H1 (cell line): ENCODE data around the gene LY6G6F. TPM values are rescaled to one million over a fixed set of nuclear protein-coding genes. Genes with fewer than 3 reads are reported as not detected.

Source experiments
- CTCF ChIA-PET: fragments of 300-600 bp; sonication (Branson Sonifier 250); formaldehyde crosslinking; loops from one replicate; lab custom pipeline; 2021; ENCODE audit not compliant: partially characterized antibody; lab: Charles Lee
- POLR2A ChIA-PET: fragments of 300-600 bp; sonication (Branson Sonifier 250); formaldehyde crosslinking; loops from one replicate; lab custom pipeline; 2021; ENCODE audit warnings: inconsistent platforms; ENCODE audit not compliant: partially characterized antibody; lab: Charles Lee
- DNase-seq, 2 experiments: peaks; one replicate each; pipeline versions ENCODE4 v3.0.0 to v3.0.0-alpha.2; 2010 to 2022; ENCODE audit warnings: low spot score in 2 of 2, low read depth in 1 of 2, mixed read lengths in 1 of 2
- FAIRE-seq: peaks from 2 replicates; lab custom pipeline; 2011; peaks lifted over from hg19 to GRCh38; lab: Jason Lieb, UNC
- H2AFZ ChIP-seq: 2 replicates; pipeline ENCODE4 v1.8.1; 2012; ENCODE audit warnings: low read length, inconsistent platforms
- H2AK5ac ChIP-seq: 2 replicates; pipeline ENCODE4 v1.6.1; 2013; ENCODE audit warnings: low read depth, low read length
- H2BK120ac ChIP-seq: replicated peaks from 2 replicates; pipeline ENCODE3; 2013; ENCODE audit warnings: low read depth, low read length, inconsistent platforms
- H2BK12ac ChIP-seq: 2 replicates; pipeline ENCODE4 v1.6.1; 2013; ENCODE audit warnings: low read depth, low read length
- H2BK15ac ChIP-seq: 2 replicates; pipeline ENCODE4 v1.6.1; 2013; ENCODE audit warnings: low read length
- H2BK20ac ChIP-seq: 2 replicates; pipeline ENCODE4 v1.6.1; 2013; ENCODE audit warnings: low read length
- H2BK5ac ChIP-seq: 2 replicates; pipeline ENCODE4 v1.6.1; 2013; ENCODE audit warnings: low read depth, low read length
- H3K14ac ChIP-seq: 2 replicates; pipeline ENCODE4 v1.6.1; 2013; ENCODE audit warnings: inconsistent platforms; ENCODE audit not compliant: insufficient read length
- H3K18ac ChIP-seq: 2 replicates; pipeline ENCODE4 v1.6.1; 2013; ENCODE audit warnings: low read length; ENCODE audit errors: extremely low read depth
- H3K23ac ChIP-seq: 2 replicates; pipeline ENCODE4 v1.6.1; 2013; ENCODE audit warnings: inconsistent platforms; ENCODE audit not compliant: insufficient read length
- H3K23me2 ChIP-seq: 2 replicates; pipeline ENCODE4 v1.6.1; 2013; ENCODE audit warnings: low read depth, low read length
- H3K27ac ChIP-seq: 2 replicates; pipeline ENCODE4 v1.6.1; 2011; ENCODE audit warnings: low read depth, low read length, inconsistent platforms
- H3K27me3 ChIP-seq, 4 experiments: replicated peaks in 1 of 4; 1 replicate in 1 of 4; 2 replicates in 3 of 4; pipeline versions ENCODE4 v1.6.1 to v1.8.1; 2011 to 2013; ENCODE audit warnings: low read length in 3 of 4, mild to moderate bottlenecking in 3 of 4, inconsistent platforms in 2 of 4, mixed read lengths in 2 of 4, moderate library complexity in 1 of 4; ENCODE audit not compliant: control insufficient read depth in 3 of 4, insufficient read depth in 3 of 4; ENCODE audit errors: extremely low read depth in 1 of 4
- H3K36me3 ChIP-seq, 4 experiments: 2 replicates each; pipeline versions ENCODE4 v1.6.1 to v1.8.1; 2011 to 2013; ENCODE audit warnings: mild to moderate bottlenecking in 4 of 4, low read length in 3 of 4, moderate library complexity in 2 of 4, control low read depth in 1 of 4, inconsistent platforms in 1 of 4; ENCODE audit not compliant: insufficient read depth in 4 of 4, control insufficient read depth in 2 of 4
- H3K4ac ChIP-seq: replicated peaks from 2 replicates; pipeline ENCODE3; 2013; ENCODE audit warnings: low read length, low read depth, mixed read lengths, inconsistent platforms; ENCODE audit not compliant: insufficient read length
- H3K4me1 ChIP-seq, 4 experiments: replicated peaks in 1 of 4; 1 replicate in 1 of 4; 2 replicates in 3 of 4; pipeline versions ENCODE4 v1.6.1 to v1.8.1; 2011 to 2013; ENCODE audit warnings: low read length in 3 of 4, inconsistent platforms in 2 of 4, mixed read lengths in 1 of 4; ENCODE audit not compliant: insufficient read depth in 4 of 4, control insufficient read depth in 3 of 4
- H3K4me2 ChIP-seq, 2 experiments: 2 replicates each; pipeline versions ENCODE4 v1.6.1 to v1.8.1; 2011 to 2013; ENCODE audit warnings: low read depth in 2 of 2, low read length in 2 of 2, control low read depth in 1 of 2, inconsistent platforms in 1 of 2, mild to moderate bottlenecking in 1 of 2; ENCODE audit not compliant: insufficient read depth in 1 of 2
- H3K4me3 ChIP-seq, 4 experiments: fragments of 200-600, 300-600 bp in 1 of 4; sonication (generic), shearing (Covaris generic), sonication (Bioruptor Twin) in 1 of 4; 2 replicates each; pipeline versions ENCODE4 v1.5.1 to v1.8.1; 2011 to 2016; ENCODE audit warnings: low read length in 4 of 4, low read depth in 3 of 4, control low read depth in 2 of 4, inconsistent platforms in 2 of 4, mild to moderate bottlenecking in 2 of 4, mixed read lengths in 1 of 4, moderate library complexity in 1 of 4; ENCODE audit not compliant: insufficient read depth in 2 of 4; ENCODE audit errors: extremely low read depth in 1 of 4
- H3K56ac ChIP-seq: replicated peaks from 2 replicates; pipeline ENCODE3; 2013; ENCODE audit warnings: low read depth, mild to moderate bottlenecking, mixed read lengths, low read length, inconsistent platforms; ENCODE audit not compliant: insufficient read length
- H3K79me1 ChIP-seq: 2 replicates; pipeline ENCODE4 v1.6.1; 2013; ENCODE audit warnings: low read depth, low read length, control low read depth
- H3K79me2 ChIP-seq, 2 experiments: 2 replicates each; pipeline versions ENCODE4 v1.6.1 to v1.8.1; 2012 to 2013; ENCODE audit warnings: low read length in 2 of 2, mild to moderate bottlenecking in 2 of 2, inconsistent platforms in 1 of 2; ENCODE audit not compliant: insufficient read depth in 2 of 2, control insufficient read depth in 1 of 2
- H3K9ac ChIP-seq, 4 experiments: replicated peaks in 1 of 4; 1 replicate in 1 of 4; 2 replicates in 3 of 4; pipeline versions ENCODE4 v1.6.1 to v1.8.1; 2011 to 2013; ENCODE audit warnings: low read depth in 3 of 4, low read length in 3 of 4, control low read depth in 2 of 4, mild to moderate bottlenecking in 2 of 4, moderate library complexity in 2 of 4, inconsistent platforms in 1 of 4; ENCODE audit errors: extremely low read depth in 1 of 4
- H3K9me3 ChIP-seq, 2 experiments: 2 replicates each; pipeline versions ENCODE4 v1.6.1 to v1.8.1; 2012 to 2013; ENCODE audit warnings: mild to moderate bottlenecking in 2 of 2, moderate library complexity in 2 of 2, control low read depth in 1 of 2, inconsistent platforms in 1 of 2, low read depth in 1 of 2, low read length in 1 of 2, mixed read lengths in 1 of 2; ENCODE audit not compliant: insufficient read depth in 2 of 2
- H4K20me1 ChIP-seq, 2 experiments: replicated peaks in 1 of 2; 2 replicates each; pipeline versions ENCODE3 to v1.8.1; 2011 to 2013; ENCODE audit warnings: inconsistent platforms in 2 of 2, low read length in 2 of 2, mild to moderate bottlenecking in 1 of 2; ENCODE audit not compliant: insufficient read depth in 2 of 2, control insufficient read depth in 1 of 2
- H4K5ac ChIP-seq: 2 replicates; pipeline ENCODE4 v1.6.1; 2013; ENCODE audit warnings: low read length, low read depth, mixed read lengths, inconsistent platforms; ENCODE audit not compliant: insufficient read length
- H4K8ac ChIP-seq: 2 replicates; pipeline ENCODE4 v1.8.0; 2013; ENCODE audit warnings: mild to moderate bottlenecking, moderate library complexity, low read length, inconsistent platforms; ENCODE audit not compliant: insufficient read depth; ENCODE audit errors: extremely low read depth
- H4K91ac ChIP-seq: replicated peaks from 2 replicates; pipeline ENCODE3; 2013; ENCODE audit warnings: low read length, mixed read lengths, inconsistent platforms; ENCODE audit not compliant: insufficient read length
- ATF2 ChIP-seq: IDR thresholded peaks from 2 replicates; pipeline ENCODE4 v1.6.1; 2012; ENCODE audit warnings: low read length, inconsistent platforms
- BACH1 ChIP-seq: IDR thresholded peaks from 2 replicates; pipeline ENCODE4 v1.6.1; 2012; ENCODE audit warnings: low read length, improper control_type of control experiment
- BRCA1 ChIP-seq: IDR thresholded peaks from 2 replicates; pipeline ENCODE4 v1.6.1; 2012; ENCODE audit warnings: low read depth, low read length, improper control_type of control experiment
- CBX8 ChIP-seq: fragments of 300-800, 300-1000 bp; sonication (generic); IDR thresholded peaks from 2 replicates; pipeline ENCODE4 v1.7.1; 2016; ENCODE audit warnings: low read depth, low read length, borderline replicate concordance
- GTF2F1 ChIP-seq: IDR thresholded peaks from 2 replicates; pipeline ENCODE4 v1.6.1; 2012; ENCODE audit warnings: low read depth, low read length, improper control_type of control experiment, borderline replicate concordance
- POLR2A ChIP-seq, 2 experiments: IDR thresholded peaks; 1 replicate in 1 of 2; 2 replicates in 1 of 2; pipeline ENCODE4 v1.6.1; 2011; ENCODE audit warnings: low read depth in 2 of 2, low read length in 2 of 2, mild to moderate bottlenecking in 2 of 2; ENCODE audit errors: control extremely low read depth in 1 of 2
- SRF ChIP-seq: IDR thresholded peaks from 2 replicates; pipeline ENCODE4 v1.6.1; 2011; ENCODE audit warnings: mild to moderate bottlenecking, low read depth, low read length, moderate library complexity
- WGBS, 2 experiments: shearing (Covaris generic) in 1 of 2; methylation state at CpG; one replicate each; pipeline versions ENCODE4 v1.1.6 to v1.1.7; 2013 to 2015; ENCODE audit warnings: low lambda C conversion rate in 2 of 2, mixed read lengths in 2 of 2, inconsistent platforms in 1 of 2, low coverage in 1 of 2, missing lambda C conversion rate in 1 of 2; ENCODE audit not compliant: insufficient replicate concordance in 2 of 2, insufficient coverage in 1 of 2, insufficient read length in 1 of 2; ENCODE audit errors: extremely low coverage in 1 of 2, missing lambda C conversion rate in 1 of 2; 5-methylcytosine and 5-hydroxymethylcytosine counted together
- polyA plus RNA-seq, 7 experiments: library from polyadenylated mRNA; depleted of rRNA in 3 of 7; stranded (reverse) in 5 of 7; unstranded in 2 of 7; fragments of >200 nt in 5 of 7; fragments of 200-250 nt in 2 of 7; gene quantifications; 1 replicate in 5 of 7; 2 replicates in 1 of 7; 4 replicates in 1 of 7; pipeline versions ENCODE4 v1.2.1 to v1.2.3, GENCODE V29; 2011 to 2013; ENCODE audit warnings: missing spikeins in 2 of 7, mixed read lengths in 2 of 7
- total RNA-seq: library from RNA; stranded (reverse); fragmentation: NEBNext Ultra II Directional; extraction: Animal tissue kit (Norgen Biotek cat#: 25700); gene quantifications from 2 replicates; pipeline ENCODE4 v1.2.1, GENCODE V29; 2021

LY6G6F gene
- total and polyA plus RNA-seq, 2 of the 8 experiments (the other 6 are each of a cell fraction or from before 2014, with no cell fraction given) = not detected

- no peak overlapping the region for H2BK120ac ChIP-seq
- no peak overlapping the region for H3K23ac ChIP-seq
- no peak overlapping the region for H2BK12ac ChIP-seq
- no peak overlapping the region for H2AK5ac ChIP-seq
- H4K5ac ChIP-seq = no peak overlapping the region
- H4K8ac ChIP-seq = no peak overlapping the region
- H3K56ac ChIP-seq = no peak overlapping the region
- TF ChIP-seq BRCA1 = no peak
- no peak for TF ChIP-seq BACH1
- TF ChIP-seq GTF2F1 = no peak
- no peak for TF ChIP-seq SRF
- no peak for TF ChIP-seq CBX8
- TF ChIP-seq POLR2A (IDR thresholded peaks at IDR 0.05; ENCODE audit: control extremely low read depth in 1 of 2, low read depth in 2 of 2, low read length in 2 of 2) = no peak
- TF ChIP-seq ATF2 = no peak
- no peak overlapping the region for H3K27ac ChIP-seq
- FAIRE-seq = no peak
- H3K9me3 ChIP-seq = no peaks in the 10 kb centered on the region
- peaks cover 5% of the 10 kb centered on the region; the same call in 1 of the 2 replicates for H3K23me2 ChIP-seq
- H3K14ac ChIP-seq = no peak overlapping the region
- WGBS, 2 experiments = 93% methylated on average over 3 of the region's 3 CpGs; no CpG with 5 or more reads in 1 of the 2 experiments
- no peaks in the 10 kb centered on the region for H3K79me2 ChIP-seq
- H3K4me1 ChIP-seq = peaks cover 0 to 4% (median 0%) of the 10 kb centered on the region in 4 experiments; a peak in 1 of 7 replicates
- H2BK5ac ChIP-seq = no peak overlapping the region
- H2BK15ac ChIP-seq = no peak overlapping the region
- H3K9ac ChIP-seq = no peak overlapping the region
- CTCF ChIA-PET = interaction anchor here (1.0 to 1.4 kb wide), 2 partner anchors 9 to 14 kb away, joined by 3 read pairs; no protein-coding TSS in a partner anchor
- H3K18ac ChIP-seq = no peak overlapping the region
- no peak overlapping the region for H3K4me3 ChIP-seq
- H3K4ac ChIP-seq = no peak overlapping the region
- DNase-seq = no peak
- H3K36me3 ChIP-seq = no peaks in the 10 kb centered on the region
- H3K79me1 ChIP-seq = no peaks in the 10 kb centered on the region
- H4K20me1 ChIP-seq = no peaks in the 10 kb centered on the region
- no peaks in the 10 kb centered on the region; a peak in 1 of 7 replicates for H3K27me3 ChIP-seq
- no peak overlapping the region for H3K4me2 ChIP-seq
- no peak overlapping the region for H2BK20ac ChIP-seq
- no peak overlapping the region for H4K91ac ChIP-seq
- POLR2A ChIA-PET = no interaction called here
- H2AFZ ChIP-seq = no peak overlapping the region
Observed at GRCh38 chr6:31708224-31708623, 1.6 kb downstream of the LY6G6F start.
